K562 (cell line): ENCODE data around the gene PTGES3. TPM values are rescaled to one million over a fixed set of nuclear protein-coding genes. Genes with fewer than 3 reads are reported as not detected.

Source experiments
- ELF1 ChIP-seq: fragments of 200-800 bp; sonication (Bioruptor generic); IDR thresholded peaks from 2 replicates; pipeline ENCODE4 v1.6.1; 2016; ENCODE audit warnings: missing genetic modification characterization, missing compliant biosample characterization
- GABPA ChIP-seq: fragments of 200-800 bp; sonication (Bioruptor generic); conservative IDR thresholded peaks from 2 replicates; pipeline ENCODE4 v1.6.1; 2016; ENCODE audit warnings: low read depth, missing genetic modification characterization, missing compliant biosample characterization
- HSF4 ChIP-seq: fragments of 250-450 bp; sonication (Bioruptor Pico); IDR thresholded peaks from 2 replicates; pipeline ENCODE4 v2.1.2; 2022; ENCODE audit warnings: mild to moderate bottlenecking, moderate library complexity, borderline replicate concordance
- POLR2AphosphoS5 ChIP-seq: IDR thresholded peaks from 2 replicates; pipeline ENCODE4 v1.6.1; 2011; ENCODE audit warnings: mild to moderate bottlenecking, low read depth, low read length, moderate library complexity; ENCODE audit not compliant: control insufficient read depth, insufficient read depth
- RAD21 ChIP-seq, 2 experiments: fragments of 250-450 bp in 1 of 2; fragments of 450-650 bp in 1 of 2; sonication (Bioruptor Pico) in 1 of 2; formaldehyde crosslinking in 1 of 2; IDR thresholded peaks in 1 of 2; conservative IDR thresholded peaks in 1 of 2; 2 replicates each; pipeline versions ENCODE4 v1.4.0 to v1.8.0; 2020 to 2022; ENCODE audit warnings: mild to moderate bottlenecking in 2 of 2, moderate library complexity in 1 of 2
- U2AF1 ChIP-seq: fragments of 200-400 bp; formaldehyde crosslinking; optimal IDR thresholded peaks from 2 replicates; pipeline ENCODE3; 2017; ENCODE audit warnings: mild to moderate bottlenecking, low read depth, low read length, moderate library complexity
- ZEB2 ChIP-seq: fragments of 450-650 bp; IDR thresholded peaks from 2 replicates; pipeline ENCODE4 v1.6.1; 2016
- ZFX ChIP-seq: sonication (generic); formaldehyde crosslinking; IDR thresholded peaks from 2 replicates; pipeline ENCODE4 v1.8.0; 2022; ENCODE audit warnings: mild to moderate bottlenecking, missing genetic modification reagents, moderate library complexity
- ZNF395 ChIP-seq: fragments of 200-800 bp; sonication (Bioruptor generic); IDR thresholded peaks from 2 replicates; pipeline ENCODE4 v1.6.1; 2017; ENCODE audit warnings: missing genetic modification characterization, missing compliant biosample characterization
- ZNF449 ChIP-seq: fragments of 250-450 bp; sonication (Bioruptor Pico); IDR thresholded peaks from 2 replicates; pipeline ENCODE4 v1.8.0; 2022; ENCODE audit warnings: moderate library complexity, mild to moderate bottlenecking, inconsistent platforms
- ZNF511 ChIP-seq: sonication (generic); formaldehyde crosslinking; IDR thresholded peaks from 2 replicates; pipeline ENCODE4 v1.8.0; 2022; ENCODE audit warnings: mild to moderate bottlenecking, missing genetic modification reagents
- ZNF592 ChIP-seq: fragments of 450-650 bp; IDR thresholded peaks from 2 replicates; pipeline ENCODE4 v1.6.1; 2017; ENCODE audit warnings: antibody characterized with exemption, mild to moderate bottlenecking
- polyA plus RNA-seq, 8 experiments: library from polyadenylated mRNA; depleted of rRNA in 4 of 8; stranded (reverse) in 5 of 8; unstranded in 3 of 8; fragments of >200 nt; fragmentation: Nextera tagmentation in 2 of 8; fragmentation: Illumina TruSeq in 1 of 8; extraction: Ambion mirVana in 2 of 8; extraction: Trizol in 1 of 8; gene quantifications; 2 replicates each; pipeline versions ENCODE4 v1.2.1 to v1.2.3, GENCODE V29; 2011 to 2014; ENCODE audit warnings: inconsistent platforms in 1 of 8, missing spikeins in 1 of 8
- total RNA-seq, 7 experiments: library from RNA; depleted of rRNA in 6 of 7; stranded (reverse); fragments of >200 nt in 6 of 7; fragmentation: Illumina TruSeq in 2 of 7; extraction: Trizol in 2 of 7; gene quantifications; 2 replicates each; pipeline versions ENCODE4 v1.2.1 to v1.2.3, GENCODE V29; 2011 to 2021; ENCODE audit warnings: low replicate concordance in 1 of 7

Gene PTGES3
- total and polyA plus RNA-seq, 9 of the 15 experiments (the other 6 are each of a cell fraction or from before 2014, with no cell fraction given) = 163 to 501 (median 213) TPM

GRCh38 chr12:56636675-56637540, 51.2 kb downstream of the PTGES3 start (continued):
- TF ChIP-seq ZNF449 (CRISPR knock-in tag) (no peak), ZNF592 (0 out of 2 replicates have a peak, but pooled peaks have one; percentile 7), RAD21 (CRISPR knock-in tag; conservative IDR thresholded peaks at IDR 0.05 in 1 of 2, IDR thresholded peaks at IDR 0.05 in 1 of 2) (peak; percentile 66 to 87), ELF1 (tag) (no peak), HSF4 (CRISPR knock-in tag) (no peak), POLR2AphosphoS5 (peak; percentile 96), ZNF511 (CRISPR knock-in tag) (no peak), U2AF1 (no peak), GABPA (peak; percentile 71), ZEB2 (no peak), ZFX (CRISPR knock-in tag) (peak; percentile 43; the same call in 1 of the 2 replicates), ZNF395 (CRISPR knock-in tag) (no peak)
